ENCODE measurements around the gene MXRA7. TPM values are rescaled to one million over a fixed set of nuclear protein-coding genes. Genes with fewer than 3 reads are reported as not detected.

The MXRA7 gene
- total and polyA plus RNA-seq, 2 experiments from 2014 or later, result 48.0 to 625 TPM

DNA sequence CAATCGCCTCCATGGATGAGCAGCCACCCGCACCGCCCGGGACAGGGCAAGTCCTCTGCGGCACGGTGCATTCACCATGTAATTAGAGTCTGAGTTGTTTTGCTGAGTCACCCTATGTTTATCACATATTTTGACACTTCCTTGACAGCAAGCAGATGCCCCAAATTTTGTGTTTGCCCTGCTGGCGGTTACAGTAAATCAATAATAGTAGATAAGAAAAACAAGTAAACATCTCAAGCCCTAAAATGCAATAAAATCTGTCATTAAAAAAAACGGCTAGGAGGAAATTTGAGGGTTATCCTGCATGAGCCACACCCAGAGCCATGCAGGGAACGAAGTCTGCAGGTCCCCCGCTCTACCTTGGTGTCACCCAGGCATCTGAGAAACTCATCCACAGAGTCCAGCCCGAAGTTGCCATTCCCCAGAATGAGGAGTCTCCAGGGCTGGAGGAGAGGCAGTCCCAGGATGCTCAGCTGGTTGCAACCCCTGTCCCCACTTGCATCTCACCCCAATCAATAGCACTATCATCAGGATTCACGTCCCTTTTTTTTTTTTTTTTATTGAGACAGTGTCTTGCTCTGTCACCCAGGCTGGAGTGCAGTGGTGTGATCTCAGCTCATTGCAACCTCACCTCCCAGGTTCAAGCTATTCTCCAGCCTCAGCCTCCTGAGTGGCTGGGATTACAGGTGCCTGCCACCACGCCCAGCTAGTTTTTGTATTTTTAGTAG is 50.7 kb downstream of the MXRA7 start:
- WGBS, 2 experiments (ENCODE audit: low coverage in 1 of 2, low lambda C conversion rate in 2 of 2, missing lambda C conversion rate in 2 of 2), result 33 to 37% methylated on average over 13 of the region's 13 CpGs
- DNase-seq, result peak; percentile 48
- Histone ChIP-seq H2AFZ (no peak overlapping the region), H3K9ac (no peak overlapping the region), H3K27me3 (replicated peaks; ENCODE audit: insufficient read depth) (no peaks in the 10 kb centered on the region; the same call in 1 of the 2 replicates), H3K9me3 (ENCODE audit: low read depth) (no peaks in the 10 kb centered on the region), H4K20me1 (ENCODE audit: insufficient read depth) (no peaks in the 10 kb centered on the region), H3K4me3 (no peak overlapping the region), H3K36me3 (ENCODE audit: low read depth) (no peaks in the 10 kb centered on the region), H3K9me2 (ENCODE audit: insufficient read depth) (no peaks in the 10 kb centered on the region), H3K4me1 (ENCODE audit: insufficient read depth) (no peaks in the 10 kb centered on the region), H3K27ac (no peak overlapping the region), H3K4me2 (ENCODE audit: unreplicated experiment) (no peak overlapping the region), H3F3A (ENCODE audit: insufficient read depth) (no peaks in the 10 kb centered on the region), H3K79me2 (ENCODE audit: insufficient read depth) (no peaks in the 10 kb centered on the region)
- no peak for TF ChIP-seq EZH2phosphoT487 (IDR thresholded peaks at IDR 0.05; ENCODE audit: insufficient read depth, low read depth)
- TF ChIP-seq EZH2 (IDR thresholded peaks at IDR 0.05; ENCODE audit: insufficient read depth, poor library complexity, severe bottlenecking), result no peak
- in situ Hi-C loops (cut with MboI), result no loop called here

DNA sequence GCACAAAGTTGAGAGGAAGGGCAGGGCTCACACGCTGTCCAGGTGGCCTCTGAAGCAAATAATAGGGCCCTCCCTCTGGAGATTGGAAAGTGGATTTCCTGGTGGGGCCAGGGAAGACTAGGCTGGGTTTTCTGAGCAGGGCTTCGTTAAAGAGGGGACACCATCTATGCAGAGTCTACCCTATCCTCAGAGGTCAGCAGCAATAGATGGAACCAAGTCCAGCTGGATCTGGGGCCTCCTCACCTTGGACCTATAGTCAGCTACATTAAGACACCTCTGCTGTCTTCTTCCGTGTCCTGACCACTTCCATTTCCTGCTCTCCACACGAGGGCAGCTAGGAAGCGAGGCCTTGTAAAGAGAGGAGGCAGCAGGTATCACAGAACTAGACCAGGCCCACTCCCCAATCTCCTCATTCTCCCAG is 52.5 kb downstream of the MXRA7 start:
- H3K4me2 ChIP-seq (ENCODE audit: unreplicated experiment), result no peak overlapping the region
- TF ChIP-seq EZH2phosphoT487 (IDR thresholded peaks at IDR 0.05; ENCODE audit: insufficient read depth, low read depth) (no peak), EZH2 (IDR thresholded peaks at IDR 0.05; ENCODE audit: insufficient read depth, poor library complexity, severe bottlenecking) (no peak)
- H3K4me1 ChIP-seq (ENCODE audit: insufficient read depth), result no peaks in the 10 kb centered on the region
- no peak for DNase-seq
- H3K36me3 ChIP-seq (ENCODE audit: low read depth), result no peaks in the 10 kb centered on the region
- no peak overlapping the region for H3K9ac ChIP-seq
- H3K9me2 ChIP-seq (ENCODE audit: insufficient read depth), result no peaks in the 10 kb centered on the region
- no peak overlapping the region for H2AFZ ChIP-seq
- 79 to 85% methylated on average over 5 of the region's 5 CpGs for WGBS, 2 experiments (ENCODE audit: low coverage in 1 of 2, low lambda C conversion rate in 2 of 2, missing lambda C conversion rate in 2 of 2)
- H3K4me3 ChIP-seq, result no peak overlapping the region
- in situ Hi-C loops (cut with MboI), result no loop called here
- no peaks in the 10 kb centered on the region for H3K9me3 ChIP-seq (ENCODE audit: low read depth)
- H4K20me1 ChIP-seq (ENCODE audit: insufficient read depth), result no peaks in the 10 kb centered on the region
- H3K79me2 ChIP-seq (ENCODE audit: insufficient read depth), result no peaks in the 10 kb centered on the region
- no peak overlapping the region for H3K27ac ChIP-seq
- no peaks in the 10 kb centered on the region for H3F3A ChIP-seq (ENCODE audit: insufficient read depth)
- no peaks in the 10 kb centered on the region; the same call in 1 of the 2 replicates for H3K27me3 ChIP-seq (replicated peaks; ENCODE audit: insufficient read depth)

DNA sequence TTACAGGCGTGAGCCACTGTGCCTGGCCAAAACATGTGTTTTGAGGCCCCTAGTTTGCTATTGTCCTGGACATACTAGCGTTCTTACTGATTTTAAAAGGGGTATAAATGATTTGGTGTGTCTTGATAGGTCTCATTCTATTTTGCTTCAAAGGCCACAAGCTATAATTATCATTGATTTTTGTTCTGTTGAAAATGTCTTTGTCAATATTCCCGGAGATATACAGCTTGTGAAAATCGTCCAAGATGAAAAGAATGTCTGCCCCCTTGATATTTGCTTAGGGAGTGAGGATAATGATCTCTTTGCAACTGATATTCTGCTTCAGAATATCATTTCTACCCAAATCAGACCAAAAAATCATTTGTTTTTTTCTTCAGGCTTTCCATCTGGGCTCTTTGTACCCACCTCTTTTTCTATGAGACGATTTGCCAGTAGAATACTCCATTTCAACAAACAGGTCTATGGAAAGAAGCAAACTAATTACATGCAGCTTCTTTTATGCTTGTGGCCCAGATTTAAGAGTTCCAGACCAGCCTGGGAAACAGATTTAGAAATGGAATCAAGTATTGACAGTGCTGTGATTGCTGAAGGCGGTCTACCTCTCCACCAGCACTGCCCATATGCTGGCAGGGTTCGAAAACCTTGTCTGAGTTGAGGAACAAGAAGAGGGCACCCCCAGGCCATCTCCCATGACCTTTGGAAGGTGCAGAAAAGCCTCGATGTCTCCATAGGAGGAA is 53.1 kb downstream of the MXRA7 start:
- Histone ChIP-seq H2AFZ (no peak overlapping the region), H3K27ac (no peak overlapping the region), H3K9me3 (ENCODE audit: low read depth) (no peaks in the 10 kb centered on the region), H3K27me3 (replicated peaks; ENCODE audit: insufficient read depth) (no peaks in the 10 kb centered on the region; the same call in 1 of the 2 replicates), H3F3A (ENCODE audit: insufficient read depth) (no peaks in the 10 kb centered on the region), H3K9ac (no peak overlapping the region), H3K36me3 (ENCODE audit: low read depth) (no peaks in the 10 kb centered on the region), H3K4me3 (no peak overlapping the region), H4K20me1 (ENCODE audit: insufficient read depth) (no peaks in the 10 kb centered on the region), H3K79me2 (ENCODE audit: insufficient read depth) (no peaks in the 10 kb centered on the region), H3K4me1 (ENCODE audit: insufficient read depth) (no peaks in the 10 kb centered on the region), H3K9me2 (ENCODE audit: insufficient read depth) (no peaks in the 10 kb centered on the region), H3K4me2 (ENCODE audit: unreplicated experiment) (no peak overlapping the region)
- no peak for DNase-seq
- TF ChIP-seq EZH2 (IDR thresholded peaks at IDR 0.05; ENCODE audit: insufficient read depth, poor library complexity, severe bottlenecking), result no peak
- no peak for TF ChIP-seq EZH2phosphoT487 (IDR thresholded peaks at IDR 0.05; ENCODE audit: insufficient read depth, low read depth)
- WGBS, 2 experiments (ENCODE audit: low coverage in 1 of 2, low lambda C conversion rate in 2 of 2, missing lambda C conversion rate in 2 of 2), result 66 to 71% methylated on average over 8 of the region's 8 CpGs
- in situ Hi-C loops (cut with MboI), result no loop called here

DNA sequence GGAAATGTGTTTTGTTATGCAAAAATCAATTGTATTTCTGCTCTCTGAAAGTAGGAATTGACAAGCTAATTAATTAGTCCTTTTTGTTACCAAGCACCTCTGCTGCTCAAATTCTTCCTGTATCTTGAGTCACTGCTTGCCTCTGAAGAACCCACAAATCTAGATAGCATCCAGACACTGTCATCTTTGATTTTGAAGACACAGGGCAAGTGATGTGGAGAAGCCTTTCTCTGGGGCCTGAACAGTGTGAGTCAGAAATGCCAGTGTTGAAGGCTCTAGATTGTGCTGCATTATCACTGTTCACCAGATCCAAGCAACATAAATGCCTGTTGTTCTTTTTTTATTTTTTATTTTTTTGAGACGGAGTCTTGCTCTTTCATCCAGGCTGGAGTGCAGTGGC is 56.4 kb downstream of the MXRA7 start:
- Histone ChIP-seq H3K9ac (no peak overlapping the region), H3K9me2 (ENCODE audit: insufficient read depth) (no peaks in the 10 kb centered on the region), H3K27ac (no peak overlapping the region), H3K36me3 (ENCODE audit: low read depth) (no peaks in the 10 kb centered on the region), H3K27me3 (replicated peaks; ENCODE audit: insufficient read depth) (no peaks in the 10 kb centered on the region; the same call in 1 of the 2 replicates), H3K79me2 (ENCODE audit: insufficient read depth) (no peaks in the 10 kb centered on the region), H3F3A (ENCODE audit: insufficient read depth) (no peaks in the 10 kb centered on the region), H3K4me2 (ENCODE audit: unreplicated experiment) (no peak overlapping the region), H3K4me3 (no peak overlapping the region), H2AFZ (no peak overlapping the region), H3K9me3 (ENCODE audit: low read depth) (no peaks in the 10 kb centered on the region), H4K20me1 (ENCODE audit: insufficient read depth) (no peaks in the 10 kb centered on the region), H3K4me1 (ENCODE audit: insufficient read depth) (no peaks in the 10 kb centered on the region)
- 79 to 83% methylated on average over 1 of the region's 1 CpG for WGBS, 2 experiments (ENCODE audit: low coverage in 1 of 2, low lambda C conversion rate in 2 of 2, missing lambda C conversion rate in 2 of 2)
- in situ Hi-C loops (cut with MboI), result no loop called here
- TF ChIP-seq EZH2 (IDR thresholded peaks at IDR 0.05; ENCODE audit: insufficient read depth, poor library complexity, severe bottlenecking) (no peak), EZH2phosphoT487 (IDR thresholded peaks at IDR 0.05; ENCODE audit: insufficient read depth, low read depth) (no peak)
- DNase-seq, result no peak
